ENCODE measurements around the gene MAPK12.
A peak's percentile ranks its signal among the peaks of the same experiment; 100 is the strongest.

MAPK12 gene

DNA sequence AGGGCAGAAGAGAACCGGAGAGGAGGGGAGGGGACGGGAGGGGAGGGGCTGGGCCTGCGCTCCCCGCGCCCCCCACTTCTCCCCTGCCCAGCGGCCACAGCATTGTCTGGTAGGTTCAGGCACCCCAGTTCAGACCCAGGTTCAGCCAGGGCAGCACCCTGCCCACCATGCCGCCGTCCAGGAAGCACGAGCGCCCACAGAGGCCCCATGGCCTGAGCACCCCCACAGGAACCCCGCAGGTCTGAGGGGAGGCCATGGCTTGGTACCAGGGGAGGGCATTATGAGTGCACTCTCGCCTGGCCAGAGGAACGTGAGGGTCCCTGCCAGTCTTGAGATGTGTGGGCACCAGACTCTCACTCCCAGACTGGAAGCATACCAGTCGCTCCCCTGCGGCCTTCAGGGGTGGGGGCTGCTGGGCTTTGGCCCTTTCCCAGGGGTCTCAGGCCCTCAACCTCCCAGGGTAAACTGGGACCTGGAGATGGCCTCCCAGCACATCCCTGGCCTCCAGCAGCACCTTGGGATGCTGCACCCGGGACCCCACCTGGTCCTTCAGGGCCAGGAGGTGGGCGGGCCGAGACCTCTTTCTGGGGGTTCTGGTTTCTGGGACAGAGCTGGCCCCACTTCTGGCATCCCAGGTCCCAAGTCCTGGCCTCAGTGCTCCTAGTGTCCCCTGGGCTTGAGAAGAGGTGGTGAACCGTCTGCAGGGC lies 46.6 kb upstream of the MAPK12 start:
- in situ Hi-C loops (cut with HindIII; ENCODE audit: low sequenced_read_pairs), result no loop called here
- no peak overlapping the region for H3K4me3 ChIP-seq (ENCODE audit: low read depth, low read length)
- no peak for DNase-seq (ENCODE audit: low read depth)
- TF ChIP-seq, protein P1, sequence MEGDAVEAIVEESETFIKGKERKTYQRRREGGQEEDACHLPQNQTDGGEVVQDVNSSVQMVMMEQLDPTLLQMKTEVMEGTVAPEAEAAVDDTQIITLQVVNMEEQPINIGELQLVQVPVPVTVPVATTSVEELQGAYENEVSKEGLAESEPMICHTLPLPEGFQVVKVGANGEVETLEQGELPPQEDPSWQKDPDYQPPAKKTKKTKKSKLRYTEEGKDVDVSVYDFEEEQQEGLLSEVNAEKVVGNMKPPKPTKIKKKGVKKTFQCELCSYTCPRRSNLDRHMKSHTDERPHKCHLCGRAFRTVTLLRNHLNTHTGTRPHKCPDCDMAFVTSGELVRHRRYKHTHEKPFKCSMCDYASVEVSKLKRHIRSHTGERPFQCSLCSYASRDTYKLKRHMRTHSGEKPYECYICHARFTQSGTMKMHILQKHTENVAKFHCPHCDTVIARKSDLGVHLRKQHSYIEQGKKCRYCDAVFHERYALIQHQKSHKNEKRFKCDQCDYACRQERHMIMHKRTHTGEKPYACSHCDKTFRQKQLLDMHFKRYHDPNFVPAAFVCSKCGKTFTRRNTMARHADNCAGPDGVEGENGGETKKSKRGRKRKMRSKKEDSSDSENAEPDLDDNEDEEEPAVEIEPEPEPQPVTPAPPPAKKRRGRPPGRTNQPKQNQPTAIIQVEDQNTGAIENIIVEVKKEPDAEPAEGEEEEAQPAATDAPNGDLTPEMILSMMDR (IDR thresholded peaks at IDR 0.05; ENCODE audit: low read depth, low read length, missing control alignments), result no peak

DNA sequence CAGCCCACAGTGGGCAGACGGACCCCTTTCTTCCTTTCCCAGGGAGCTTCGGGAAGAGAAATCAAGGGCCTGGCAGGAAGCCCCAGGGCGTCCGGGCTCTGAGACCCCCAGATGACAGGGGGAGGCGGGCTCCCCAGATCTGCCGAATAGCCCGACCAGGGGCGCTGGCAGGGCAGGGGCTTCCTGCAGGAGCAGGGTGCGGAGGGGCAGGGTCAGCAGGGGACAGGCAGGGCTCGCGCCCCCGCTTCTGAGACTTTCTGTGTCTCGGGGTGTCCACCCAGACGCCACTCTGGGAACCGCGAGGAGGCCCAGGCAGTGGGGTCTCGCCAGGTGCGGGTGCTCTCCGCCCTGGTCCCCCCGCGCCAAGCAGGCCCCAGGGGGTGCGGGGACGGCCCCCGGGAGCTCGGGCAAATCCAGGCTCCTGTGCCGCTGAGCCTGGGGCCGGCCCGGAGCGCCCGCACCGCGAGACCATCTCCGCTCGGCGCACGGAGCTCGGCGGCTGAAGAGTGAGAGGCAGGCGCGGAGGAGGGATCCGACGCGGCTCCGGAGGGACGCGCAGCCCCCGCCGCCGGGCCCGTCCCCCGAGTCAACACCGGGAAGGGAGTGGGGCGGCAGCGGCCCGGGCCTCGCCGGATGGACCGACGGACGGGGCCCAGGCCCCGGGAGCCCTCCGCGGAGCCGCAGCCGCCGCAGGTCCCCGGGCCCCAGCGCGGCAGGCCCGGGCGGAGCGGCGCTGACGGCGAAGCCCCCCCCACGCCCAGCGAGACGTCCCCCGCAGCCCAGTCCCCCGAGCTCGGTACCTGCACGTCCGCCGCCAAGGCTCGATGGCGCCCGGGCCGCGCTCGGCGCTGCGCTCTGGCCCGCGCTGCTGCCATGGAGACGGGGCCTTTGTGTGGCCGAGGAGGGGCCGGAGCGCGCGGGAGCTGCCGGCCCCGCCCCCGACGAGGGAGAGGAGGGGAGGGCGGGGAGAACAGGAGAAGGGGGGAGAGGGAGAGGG lies 45.6 kb upstream of the MAPK12 start, which contains the start of gene PLXNB2:
Gene PLXNB2, minus strand, starts transcription at position 894 of the 997 bp plus-strand sequence. CDS start 17,062 bp downstream, outside the sequence.
- TF ChIP-seq, protein P1 (IDR thresholded peaks at IDR 0.05; ENCODE audit: low read depth, low read length, missing control alignments), result no peak
- DNase-seq (ENCODE audit: low read depth), result peak; percentile 39
- peak within 1 kb of the TSS; percentile 93 for H3K4me3 ChIP-seq (ENCODE audit: low read depth, low read length)
- in situ Hi-C loops (cut with HindIII; ENCODE audit: low sequenced_read_pairs), result no loop called here

DNA sequence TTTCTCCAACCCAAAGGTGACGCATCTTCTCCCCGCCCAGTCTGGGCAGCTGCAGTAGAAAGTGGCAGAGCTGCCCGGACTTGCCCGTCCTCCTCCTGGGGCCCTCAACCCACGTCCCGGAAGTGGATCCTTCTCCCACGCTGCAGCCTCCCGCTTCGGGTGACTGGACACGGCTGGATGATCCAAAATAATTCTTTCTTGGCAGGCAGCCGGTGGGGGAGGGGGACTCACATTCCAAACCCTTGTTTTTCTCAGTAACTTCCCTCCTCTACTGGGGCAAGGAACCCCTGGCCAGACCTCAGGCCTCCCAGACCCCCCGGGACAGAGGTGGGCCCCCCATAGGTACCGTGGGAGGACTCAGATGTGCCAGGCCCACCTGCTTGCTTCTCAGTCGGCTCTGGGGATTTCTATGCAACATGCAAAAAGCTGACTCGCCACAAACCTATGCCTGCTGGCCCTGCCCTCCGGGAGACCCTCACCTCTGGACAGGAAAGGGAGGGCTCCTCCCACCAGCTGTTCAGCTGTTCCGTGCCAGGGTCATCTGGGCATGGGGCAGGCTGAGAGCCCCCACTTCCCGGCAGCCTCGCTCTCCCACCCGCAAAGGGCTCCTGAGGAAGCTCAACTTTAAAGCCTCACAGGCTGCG lies 44.6 kb upstream of the MAPK12 start:
- TF ChIP-seq, protein P1 (IDR thresholded peaks at IDR 0.05; ENCODE audit: low read depth, low read length, missing control alignments), result no peak
- in situ Hi-C loops (cut with HindIII; ENCODE audit: low sequenced_read_pairs), result no loop called here
- DNase-seq (ENCODE audit: low read depth), result peak; percentile 56
- H3K4me3 ChIP-seq (ENCODE audit: low read depth, low read length), result peak overlapping the region; percentile 93

DNA sequence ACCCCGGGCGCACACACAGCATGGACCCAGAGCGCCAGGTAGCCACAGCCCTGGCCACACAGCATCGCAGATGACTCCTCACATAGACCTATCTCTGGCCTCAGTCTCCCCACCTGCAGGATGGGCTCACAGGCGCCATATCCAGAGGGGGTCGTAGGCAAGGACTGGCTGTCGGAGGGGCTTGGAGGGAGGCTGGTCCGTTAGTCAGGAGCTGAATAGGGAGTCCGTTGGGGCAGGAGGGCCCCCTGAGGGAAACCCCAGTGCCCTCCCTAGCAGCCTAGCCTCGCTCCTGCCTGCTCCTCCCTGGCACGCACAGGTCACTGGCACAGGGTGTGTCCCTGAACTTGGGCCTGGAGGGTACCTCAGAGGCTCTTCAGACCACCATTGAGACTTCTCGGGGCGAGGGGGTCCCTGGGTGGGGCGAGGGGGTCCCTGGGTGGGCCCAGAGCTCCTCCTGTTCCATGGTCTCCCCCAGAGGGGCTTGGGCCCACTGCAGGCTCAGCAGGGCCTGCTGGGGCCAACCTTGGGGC lies 44.0 kb upstream of the MAPK12 start:
- DNase-seq (ENCODE audit: low read depth), result no peak
- in situ Hi-C loops (cut with HindIII; ENCODE audit: low sequenced_read_pairs), result no loop called here
- TF ChIP-seq, protein P1 (IDR thresholded peaks at IDR 0.05; ENCODE audit: low read depth, low read length, missing control alignments), result no peak
- H3K4me3 ChIP-seq (ENCODE audit: low read depth, low read length), result peak overlapping the region; percentile 93

DNA sequence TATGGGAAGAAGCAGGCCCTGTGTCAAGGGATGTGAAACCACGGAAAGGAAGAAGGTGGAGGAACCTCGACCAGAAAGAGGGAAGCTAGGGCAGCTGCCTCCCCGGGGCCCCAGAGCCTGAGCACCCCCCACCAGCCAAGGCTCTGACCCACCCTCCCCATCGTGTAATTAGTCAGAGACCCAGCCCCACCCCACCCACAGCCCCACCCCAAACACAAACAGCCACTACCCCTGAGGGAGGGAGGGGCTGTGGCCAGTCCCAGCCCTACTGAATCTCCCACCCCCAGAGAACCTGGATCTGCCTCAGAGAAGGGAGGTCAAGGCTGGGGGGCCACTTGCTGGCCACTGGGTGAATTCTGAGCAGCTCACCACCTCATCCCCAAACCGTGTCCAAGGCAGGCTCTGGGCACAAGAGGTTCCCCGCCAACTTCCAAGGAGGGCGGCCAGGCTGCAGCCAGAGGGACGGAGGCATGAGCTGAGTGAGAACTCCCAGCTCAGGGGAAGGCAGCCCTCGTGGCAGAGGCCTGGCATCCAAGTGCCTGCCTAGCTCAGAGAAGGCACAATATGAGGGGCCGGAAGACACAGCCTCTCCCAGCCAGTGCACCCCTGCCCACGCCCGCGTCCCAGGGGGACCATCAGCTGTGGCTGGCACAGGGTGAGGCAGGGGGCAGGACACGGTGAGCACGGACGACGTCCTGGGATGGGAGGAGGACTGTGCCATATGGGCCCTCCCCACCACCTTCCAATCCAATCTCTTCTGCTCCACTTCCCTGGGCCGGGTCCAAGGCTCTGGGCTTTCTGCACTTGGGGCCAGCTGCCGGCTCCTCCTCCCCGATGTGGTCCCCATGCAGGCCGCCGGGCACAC lies 43.3 kb upstream of the MAPK12 start:
- DNase-seq (ENCODE audit: low read depth), result no peak
- H3K4me3 ChIP-seq (ENCODE audit: low read depth, low read length), result peak overlapping the region; percentile 93
- in situ Hi-C loops (cut with HindIII; ENCODE audit: low sequenced_read_pairs), result no loop called here
- TF ChIP-seq, protein P1 (IDR thresholded peaks at IDR 0.05; ENCODE audit: low read depth, low read length, missing control alignments), result no peak
